Activated CD4-positive, alpha-beta T cell treated with anti-CD3 and anti-CD28 coated beads, Interleukin-2, Interleukin-4, amounts not matched to agents 100 ng/mL and 50 ng/mL, durations not matched to agents 16 hours and 8 hours (primary cell): ENCODE measurements around the gene UNC80.

Experiments used
- DNase-seq: peaks from one replicate; pipeline ENCODE4 v3.0.0-alpha.2; 2020; ENCODE audit warnings: low spot score

UNC80 gene

DNA sequence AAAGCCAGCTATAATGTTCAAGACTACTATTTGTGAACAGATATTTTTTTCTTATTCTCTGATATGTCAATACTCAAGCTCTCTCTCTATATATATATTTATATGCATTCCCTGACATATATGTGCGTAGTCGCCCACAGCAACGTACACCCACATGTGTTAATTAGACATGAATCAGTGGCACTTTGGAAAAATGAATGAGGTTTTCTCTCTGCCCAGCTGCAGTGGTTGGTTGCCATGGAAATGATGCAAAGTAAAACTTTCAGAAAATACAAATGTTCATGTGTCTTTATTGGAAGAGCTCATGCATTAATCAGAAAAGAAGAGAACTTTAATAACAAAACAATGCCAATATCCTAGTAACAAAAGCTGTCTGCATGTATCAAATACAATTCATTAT lies 34.7 kb downstream of the UNC80 start:
- no peak for DNase-seq

DNA sequence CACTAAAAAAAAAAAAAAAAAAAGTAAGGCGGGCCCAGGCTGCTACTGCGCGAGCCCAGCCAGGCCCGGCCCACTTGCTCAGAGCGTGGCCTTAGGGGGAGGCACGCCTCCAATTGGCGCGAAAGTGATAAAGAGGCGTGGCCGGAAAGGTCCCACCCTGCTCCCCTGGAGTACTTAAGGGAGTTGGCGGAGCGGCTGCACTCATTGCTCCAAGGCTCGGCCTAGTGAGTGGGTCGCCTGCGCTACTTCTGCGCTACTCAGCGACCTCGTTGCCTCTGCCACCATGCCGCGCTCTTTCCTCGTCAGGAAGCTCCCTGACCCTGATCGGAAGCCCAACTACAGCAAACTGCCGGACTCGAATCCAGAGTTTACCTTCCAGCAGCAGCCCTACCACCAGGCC lies 36.9 kb downstream of the UNC80 start:
- no peak for DNase-seq

DNA sequence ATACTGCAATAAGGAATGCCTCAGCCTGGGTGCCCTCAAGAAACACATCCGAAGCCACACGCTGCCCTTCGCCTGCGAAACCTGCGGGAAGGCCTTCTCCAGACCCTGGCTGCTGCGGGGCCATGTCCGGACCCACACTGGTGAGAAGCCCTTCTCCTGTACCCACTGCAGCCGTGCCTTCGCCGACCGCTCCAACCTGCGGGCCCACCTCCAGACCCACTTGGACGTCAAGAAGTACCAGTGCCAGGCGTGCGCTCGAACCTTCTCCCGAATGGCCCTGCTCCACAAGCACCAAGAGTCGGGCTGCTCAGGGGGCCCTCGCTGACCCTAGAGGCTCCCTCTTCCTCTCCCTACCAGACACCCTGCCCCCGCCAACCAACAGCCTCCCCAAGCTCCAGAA lies 37.6 kb downstream of the UNC80 start:
- no peak for DNase-seq

DNA sequence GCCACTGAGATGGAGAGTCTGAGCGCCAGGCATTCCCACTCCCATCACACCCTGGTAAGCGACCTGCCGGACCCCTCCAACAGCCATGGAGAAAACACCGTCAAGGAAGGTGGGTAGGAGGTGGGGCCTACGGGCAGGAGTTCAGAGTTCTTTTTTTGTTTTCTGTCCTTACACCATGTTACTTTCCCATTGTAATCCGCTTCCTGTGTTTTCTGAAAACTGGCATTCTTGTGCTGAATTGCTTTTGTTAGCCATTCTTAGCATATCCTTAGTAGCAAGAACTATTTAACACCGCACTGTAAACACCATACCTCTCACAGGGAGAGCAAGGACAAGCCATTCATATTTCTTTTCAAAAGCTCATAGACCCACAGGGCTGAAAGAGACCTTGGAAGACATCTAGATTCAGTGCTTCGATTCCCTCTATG lies 46.2 kb downstream of the UNC80 start:
- DNase-seq = no peak

DNA sequence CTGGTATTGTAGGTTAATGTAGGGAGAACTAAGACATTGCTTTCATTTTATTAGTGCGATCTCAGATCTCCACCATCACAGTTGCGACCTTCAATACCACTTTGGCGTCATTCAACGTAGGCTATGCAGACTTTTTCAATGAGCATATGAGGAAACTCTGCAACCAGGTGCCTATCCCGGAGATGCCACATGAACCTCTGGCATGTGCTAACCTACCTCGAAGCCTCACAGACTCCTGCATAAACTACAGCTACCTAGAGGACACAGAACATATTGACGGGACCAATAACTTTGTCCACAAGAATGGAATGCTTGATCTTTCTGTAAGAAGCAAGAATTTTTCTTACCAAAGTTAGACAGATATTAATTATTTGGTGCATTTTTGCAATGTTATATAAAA lies 47.3 kb downstream of the UNC80 start:
- no peak for DNase-seq

DNA sequence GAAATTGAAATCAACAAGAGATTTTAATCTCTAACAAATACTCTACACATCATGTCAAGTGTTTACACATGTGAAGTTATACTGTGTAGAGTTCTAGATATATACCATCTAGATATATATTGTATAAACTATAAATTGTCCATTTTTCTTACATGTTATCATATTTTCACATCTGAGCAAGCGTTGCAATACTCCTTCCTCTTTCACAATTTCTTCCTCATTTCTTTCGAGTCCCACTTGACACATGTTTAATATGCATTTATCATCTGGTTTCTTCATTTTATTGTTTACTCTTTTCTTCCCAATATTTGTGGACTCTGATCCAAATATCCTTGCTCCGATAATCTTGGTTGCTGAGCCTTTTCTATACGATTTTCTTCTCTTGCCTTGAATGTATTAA lies 50.2 kb downstream of the UNC80 start:
- DNase-seq = no peak

DNA sequence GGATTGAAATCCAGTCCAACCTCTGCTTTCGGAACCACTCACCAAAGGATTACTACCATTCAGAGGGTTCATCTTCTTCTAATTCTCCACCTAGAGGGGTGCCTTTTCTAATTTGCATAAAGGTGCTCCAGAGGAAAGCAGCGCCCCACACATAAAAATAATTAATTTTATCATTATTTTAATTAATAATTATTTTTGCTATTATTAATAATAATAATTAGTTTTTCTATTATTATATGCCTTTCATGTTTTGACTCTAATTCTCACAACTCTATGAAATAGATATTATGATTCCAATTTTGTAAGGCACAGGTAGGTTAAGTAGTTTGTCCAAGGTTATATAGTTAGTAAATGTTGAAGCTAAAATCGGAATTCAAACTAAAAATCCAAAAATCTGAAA lies 51.9 kb downstream of the UNC80 start:
- DNase-seq = no peak

DNA sequence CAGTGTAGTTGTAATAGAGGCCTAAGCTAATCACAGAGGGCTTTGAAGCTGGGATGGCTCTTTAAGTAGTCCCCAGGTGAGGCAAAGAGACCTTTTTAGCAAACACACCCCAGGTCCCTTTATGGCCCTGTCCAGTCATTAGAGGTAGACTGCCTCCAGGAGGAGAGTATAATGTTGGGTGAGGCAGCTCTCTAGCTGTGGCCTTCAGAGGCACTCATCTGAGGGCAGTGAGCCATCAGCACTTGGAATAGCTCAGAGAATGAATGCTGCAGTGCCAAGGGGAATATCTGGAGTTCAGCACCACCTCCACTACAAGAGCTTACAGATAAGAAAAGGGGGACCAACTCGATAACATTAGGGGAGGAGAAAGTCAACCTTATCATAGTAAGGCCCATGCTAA lies 52.8 kb downstream of the UNC80 start:
- DNase-seq = no peak

DNA sequence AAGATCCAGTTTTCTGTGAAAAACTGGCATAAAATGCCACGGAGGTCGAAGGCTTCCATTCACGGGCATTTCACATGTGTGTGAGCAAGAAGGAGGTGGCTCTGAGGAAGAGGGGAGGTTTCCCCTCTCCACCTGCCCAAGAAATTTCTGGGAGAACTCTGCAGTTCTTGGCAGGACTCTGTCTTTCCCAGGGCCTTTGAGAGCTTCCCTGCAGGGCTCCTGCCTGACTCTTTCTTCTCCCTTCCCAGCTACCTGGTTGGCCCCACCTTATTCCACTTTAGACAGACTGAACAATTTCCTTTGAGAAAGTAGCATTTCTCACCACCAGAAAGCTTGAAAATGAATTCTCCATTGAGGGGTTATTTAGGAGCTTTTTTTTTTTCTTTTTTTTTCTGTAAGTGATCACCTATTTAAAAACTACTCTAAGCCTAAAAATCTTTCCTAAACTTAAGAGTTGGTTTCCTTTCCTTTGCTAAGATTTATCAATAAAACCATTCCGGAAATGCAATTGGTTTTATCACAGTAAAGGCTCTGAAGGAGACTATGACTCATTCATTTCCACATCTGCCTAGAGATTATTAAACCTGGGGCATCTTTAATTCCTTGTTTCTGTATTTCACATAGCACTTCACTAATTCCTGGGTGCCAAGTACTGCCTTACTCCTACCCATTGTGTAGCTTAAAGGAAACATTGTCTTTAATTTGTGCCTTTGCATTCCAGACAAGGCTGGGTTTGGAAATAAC lies 59.3 kb downstream of the UNC80 start:
- DNase-seq = no peak

DNA sequence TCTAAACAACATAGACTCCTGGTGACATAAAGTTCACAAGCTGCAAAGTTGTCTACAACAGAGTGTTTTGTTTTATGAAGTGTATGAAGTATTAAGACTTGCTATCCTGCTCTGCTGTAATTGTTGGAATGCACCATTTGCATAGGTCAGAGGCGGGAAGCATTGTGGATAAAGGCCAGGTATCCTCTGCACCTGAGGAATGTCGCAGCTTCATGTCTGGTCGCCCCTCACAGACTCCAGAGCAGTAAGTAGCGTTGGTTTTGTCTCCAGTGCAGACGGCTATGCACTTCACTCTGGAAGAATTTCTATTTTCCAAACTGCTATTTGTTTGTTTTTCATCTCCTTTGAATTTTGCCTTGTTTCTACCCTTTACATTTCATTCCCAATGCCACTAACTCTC lies 63.1 kb downstream of the UNC80 start:
- DNase-seq = no peak

DNA sequence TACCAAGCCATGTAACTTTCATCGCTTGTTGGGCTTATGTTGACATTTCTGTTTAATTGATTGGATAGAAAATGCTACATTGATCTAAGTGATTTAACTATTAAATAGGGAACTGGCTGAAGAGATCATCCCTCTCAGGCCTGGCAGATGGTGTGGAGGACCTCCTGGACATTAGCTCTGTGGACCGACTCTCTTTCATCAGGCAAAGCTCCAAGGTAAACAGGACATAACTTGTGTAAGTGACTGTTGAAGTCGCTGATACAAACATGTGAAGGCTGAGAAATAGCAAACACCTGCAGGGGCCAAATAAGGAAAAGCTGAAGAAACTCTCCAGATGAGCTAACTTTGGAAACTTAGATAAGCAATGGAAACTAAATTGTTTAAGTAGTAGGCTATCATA lies 68.8 kb downstream of the UNC80 start:
- no peak for DNase-seq

DNA sequence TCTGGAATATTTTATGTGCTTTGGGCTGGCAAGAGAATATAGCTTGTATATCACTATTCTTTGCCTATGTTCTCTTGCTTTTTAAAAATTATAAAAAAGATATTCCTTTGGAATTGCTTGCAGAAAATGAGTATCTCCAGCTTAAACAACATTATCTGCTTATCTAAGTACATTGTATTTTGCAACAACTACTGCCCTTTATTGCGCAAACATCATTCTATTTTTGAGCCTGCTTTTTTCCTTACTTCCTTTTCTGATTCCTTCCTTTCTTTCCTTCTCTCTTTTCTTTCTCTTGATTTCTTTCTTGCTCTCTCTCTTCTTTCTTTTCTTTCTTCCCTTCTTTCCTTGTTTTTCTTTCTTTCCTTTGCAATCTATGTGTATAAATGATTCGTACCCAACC lies 74.0 kb downstream of the UNC80 start:
- no peak for DNase-seq

DNA sequence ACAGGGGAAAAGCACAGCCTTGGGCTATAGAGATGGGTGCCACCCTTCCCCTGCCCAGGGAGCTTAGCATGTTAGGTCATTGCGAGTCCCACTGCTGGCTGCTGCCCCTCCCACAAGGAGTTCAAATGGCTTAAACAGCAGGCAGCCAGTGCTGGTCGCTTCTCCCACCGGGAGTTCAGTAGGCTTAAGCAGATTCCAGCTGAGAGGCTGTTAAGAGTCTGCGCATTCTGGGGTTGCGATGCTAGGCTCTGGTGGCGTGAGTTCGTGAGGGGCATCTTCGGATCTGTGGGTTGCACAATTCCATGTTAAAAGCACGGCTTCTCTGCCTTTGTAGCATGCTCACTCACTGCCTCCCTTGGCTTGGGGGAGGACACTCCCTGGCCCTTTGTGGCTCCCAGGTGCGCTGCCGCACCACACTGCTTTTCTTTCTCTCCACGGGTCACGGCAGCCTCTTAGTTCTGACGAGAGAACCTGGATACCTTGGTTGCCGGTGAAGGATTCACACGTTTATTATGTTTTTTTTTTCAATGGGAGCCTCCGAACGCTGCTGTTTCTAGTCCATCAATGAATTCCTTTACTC lies 93.2 kb downstream of the UNC80 start:
- no peak for DNase-seq

DNA sequence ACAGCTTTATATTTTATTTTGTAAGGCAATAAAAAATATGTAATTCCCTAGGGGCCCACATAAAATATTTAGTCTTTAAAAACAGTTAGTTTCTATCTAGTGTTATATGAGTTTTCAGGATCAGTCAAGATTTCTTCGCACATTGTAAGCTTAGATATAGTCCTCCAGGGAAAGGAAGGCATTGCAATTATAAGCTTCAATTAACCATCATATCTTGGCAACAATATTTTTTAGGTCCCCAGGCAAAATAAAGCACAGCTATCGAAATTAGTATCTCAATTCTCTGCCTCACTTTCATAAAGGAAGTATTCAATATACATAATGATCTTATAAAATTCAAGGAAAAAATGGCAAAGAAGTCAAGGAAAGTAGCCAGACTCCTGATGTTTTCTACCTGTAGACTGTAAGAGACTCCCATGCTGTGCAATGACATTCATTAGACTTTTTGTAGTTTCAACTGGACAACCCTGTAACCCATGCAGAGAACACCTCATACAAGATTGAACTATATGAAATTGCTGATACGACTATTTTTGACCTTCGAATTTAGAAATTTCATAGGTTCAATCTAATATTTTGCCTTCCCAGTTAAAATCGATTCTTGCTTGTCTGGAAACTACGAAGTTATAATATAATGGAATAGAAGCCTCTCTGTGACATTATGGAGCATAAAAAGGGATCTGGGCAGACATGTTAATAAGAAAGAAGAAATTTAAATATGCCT lies 96.8 kb downstream of the UNC80 start:
- no peak for DNase-seq

DNA sequence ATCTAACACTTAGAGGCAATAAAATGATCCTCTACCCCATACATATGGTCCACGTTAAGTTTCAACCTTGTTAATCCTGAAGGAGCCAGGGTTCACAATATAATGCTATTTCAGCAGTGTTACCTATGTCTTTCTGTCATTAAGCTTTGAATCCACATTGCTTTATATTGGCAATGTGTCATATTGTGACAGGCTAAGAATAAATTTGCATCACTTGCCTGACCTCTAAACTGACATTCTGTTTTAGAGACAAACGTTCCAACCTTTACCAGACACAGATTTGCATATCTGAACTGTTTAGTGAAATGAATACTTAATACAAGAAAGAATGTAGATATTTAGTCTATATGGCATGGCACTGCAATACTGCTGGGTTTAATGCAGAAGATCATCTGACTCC lies 98.4 kb downstream of the UNC80 start:
- no peak for DNase-seq

DNA sequence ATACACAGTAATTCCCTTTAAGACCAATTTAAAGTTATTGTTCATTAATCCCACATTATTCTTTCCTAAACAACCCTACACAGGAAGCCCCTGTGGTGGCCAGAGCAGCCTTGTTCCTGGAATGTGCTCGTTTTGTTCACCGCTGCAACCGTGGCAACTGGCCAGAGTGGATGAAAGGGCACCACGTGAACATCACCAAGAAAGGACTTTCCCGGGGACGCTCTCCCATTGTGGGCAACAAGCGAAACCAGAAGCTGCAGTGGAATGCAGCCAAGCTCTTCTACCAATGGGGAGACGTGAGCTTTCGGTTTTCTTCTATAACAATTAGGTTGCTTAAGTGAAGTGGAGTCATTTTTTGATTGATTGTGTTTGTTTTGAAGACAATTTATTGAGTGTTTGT lies 101.0 kb downstream of the UNC80 start:
- DNase-seq = no peak

DNA sequence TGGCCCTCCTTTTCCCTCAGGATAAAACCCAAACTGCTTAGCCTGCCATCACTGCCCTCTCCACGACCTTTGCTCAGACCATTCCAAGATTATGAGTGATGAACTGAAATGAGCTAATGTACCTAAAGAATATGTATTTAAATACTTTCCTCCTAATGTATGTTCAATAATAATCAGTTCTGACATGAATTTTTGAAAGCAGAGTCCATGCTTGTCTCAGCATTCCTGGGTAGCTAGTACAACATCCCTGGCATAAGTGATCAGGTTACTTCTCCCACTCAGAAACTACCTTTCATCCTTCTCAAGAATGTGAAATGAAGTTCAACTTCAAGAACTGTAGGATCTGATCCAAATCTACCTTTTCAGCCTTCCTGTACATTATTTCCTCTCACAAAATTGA lies 103.6 kb downstream of the UNC80 start:
- no peak for DNase-seq

DNA sequence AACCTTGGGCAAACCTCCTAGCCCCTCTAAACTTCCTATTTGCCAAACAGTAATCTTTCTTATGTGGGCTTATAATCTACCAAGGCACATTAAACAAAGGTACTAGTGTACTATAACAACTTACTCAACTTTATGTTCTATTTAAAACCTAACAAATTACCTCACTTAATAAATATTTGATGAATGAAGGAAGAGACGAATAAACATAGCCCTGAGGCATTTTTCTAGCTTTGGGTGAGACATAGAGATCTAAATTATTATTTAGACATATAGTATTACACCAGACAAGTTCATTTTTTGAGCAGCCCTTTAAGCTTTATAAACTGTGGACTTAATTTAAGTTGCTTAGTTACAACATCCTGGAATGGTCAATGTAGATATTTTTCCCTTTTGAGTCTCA lies 104.6 kb downstream of the UNC80 start:
- no peak for DNase-seq

DNA sequence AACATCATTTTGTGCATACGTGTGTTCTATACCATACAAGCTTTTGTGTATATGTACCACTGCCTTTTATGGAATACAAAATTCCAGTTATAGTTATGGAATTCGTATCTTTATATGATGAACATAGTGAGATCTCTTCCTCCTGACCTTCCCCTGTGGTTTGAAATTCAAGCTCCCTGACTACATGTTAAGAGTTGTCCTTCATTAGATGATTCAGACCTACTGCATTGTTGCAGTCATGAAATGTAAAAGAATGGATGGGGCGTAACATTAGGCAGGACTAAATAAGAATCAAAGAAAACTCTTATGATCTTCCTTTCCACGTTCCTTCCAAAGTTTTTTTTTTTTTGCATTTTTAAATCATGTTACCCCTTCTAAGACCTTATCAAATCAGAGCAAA lies 107.1 kb downstream of the UNC80 start:
- no peak for DNase-seq

DNA sequence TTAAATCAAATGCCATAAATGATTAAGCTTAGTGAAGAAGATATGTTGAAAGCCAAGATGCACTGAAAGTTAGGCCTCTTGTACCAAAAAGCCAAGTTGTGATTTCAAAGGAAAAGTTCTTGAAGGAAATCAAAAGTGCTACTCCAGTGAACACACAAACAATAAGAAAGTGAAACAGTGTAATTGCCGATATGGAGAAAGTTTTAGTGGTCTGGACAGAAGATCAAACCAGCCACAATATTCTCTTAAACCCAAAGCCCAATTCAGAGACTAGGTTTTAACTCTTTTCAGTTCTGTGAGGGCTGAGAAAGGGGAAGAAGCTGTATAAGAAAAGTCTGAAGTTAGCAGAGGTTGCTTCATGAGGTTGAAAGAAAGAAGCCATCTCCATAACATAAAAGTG lies 129.0 kb downstream of the UNC80 start:
- DNase-seq = no peak

DNA sequence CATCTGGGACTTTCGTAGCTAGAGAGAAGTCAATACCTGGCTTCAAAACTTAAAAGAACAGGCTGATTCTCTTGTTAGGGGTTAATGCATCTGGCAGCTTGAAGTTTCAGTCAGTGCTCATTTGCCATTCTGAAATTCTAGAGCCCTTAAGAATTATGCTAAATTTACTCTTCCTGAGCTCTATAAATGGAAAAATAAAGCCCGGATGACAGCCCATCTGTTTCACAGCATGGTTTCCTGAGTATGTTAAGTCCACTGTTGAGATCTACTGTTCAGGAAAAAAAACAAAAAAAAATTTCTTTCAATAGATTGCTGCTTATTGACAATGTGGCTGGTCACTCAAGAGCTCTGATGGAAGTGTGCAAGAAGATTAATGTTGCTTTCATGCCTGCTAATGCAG lies 129.5 kb downstream of the UNC80 start:
- no peak for DNase-seq

DNA sequence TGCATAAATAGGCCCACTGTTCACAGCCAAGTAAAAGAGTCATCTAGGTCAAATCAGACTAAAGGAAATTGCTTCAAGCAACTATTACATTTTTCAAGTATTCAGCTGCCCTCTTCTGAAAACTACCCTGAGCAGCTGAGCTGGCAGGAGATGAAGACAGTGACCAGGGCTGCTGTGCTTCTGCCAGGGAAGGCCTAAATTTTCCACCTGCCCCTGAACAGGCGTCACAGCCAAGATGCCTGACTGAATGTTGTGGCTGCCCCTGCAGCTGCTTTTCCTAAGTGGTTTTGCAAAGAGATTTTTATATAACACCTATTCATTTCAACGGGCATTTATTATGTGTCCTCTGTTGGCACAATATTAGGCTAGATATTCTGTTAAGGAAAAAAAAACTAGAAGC lies 134.1 kb downstream of the UNC80 start:
- no peak for DNase-seq

DNA sequence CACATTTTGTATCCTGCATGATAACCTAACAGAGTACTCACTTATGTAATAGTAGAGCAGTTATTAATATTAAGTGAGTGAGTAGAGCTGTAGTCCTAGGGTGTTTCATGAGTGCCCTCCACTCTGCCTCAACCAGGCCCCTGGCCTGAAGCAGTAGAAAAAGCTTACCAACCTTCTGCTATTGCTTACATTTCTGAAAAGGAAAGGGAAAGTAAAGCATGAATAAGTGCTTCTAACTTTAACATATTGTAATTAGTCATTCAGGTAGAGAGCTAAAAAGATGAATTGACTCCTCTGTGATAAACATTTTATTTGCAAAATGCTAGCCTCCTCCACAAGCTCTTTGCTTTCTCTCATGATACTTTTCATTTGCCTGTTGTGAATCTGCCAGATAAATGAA lies 136.1 kb downstream of the UNC80 start:
- no peak for DNase-seq

DNA sequence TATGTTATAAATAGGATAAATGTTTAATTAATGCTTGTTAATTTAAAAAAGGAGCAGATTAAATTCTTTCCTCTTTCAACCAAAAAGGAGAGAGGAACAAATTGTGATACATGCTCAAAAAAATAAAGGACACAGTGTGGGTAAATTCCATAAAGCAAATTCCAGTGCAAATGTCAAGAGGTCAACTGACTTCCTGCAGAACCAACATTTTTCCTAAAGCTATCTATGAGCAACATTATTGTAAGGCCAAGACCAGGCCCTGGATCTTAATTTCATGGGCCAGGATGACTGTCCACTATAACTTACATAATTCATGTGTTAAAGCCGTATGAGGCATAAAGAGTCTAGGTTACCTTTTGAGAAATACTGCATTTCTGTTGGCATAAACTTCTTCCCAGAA lies 136.9 kb downstream of the UNC80 start:
- no peak for DNase-seq
